Memory B cell (primary cell): Measurements from ENCODE around the gene SHISA7.

Source experiments
- ATAC-seq: fragments of 150-1000 bp; cut with Tn5 transposase; 2 replicates; pipeline ENCODE4 v1.10.0; 2021; ENCODE audit warnings: low read depth, mild to moderate bottlenecking, moderate library complexity
- DNase-seq, 2 donors: peaks; one replicate each; pipeline ENCODE4 v3.0.0; 2022; ENCODE audit warnings: low spot score in 2 of 2
- H3K27ac Mint-ChIP-seq: one replicate; pipeline ENCODE4 v1.8.0; 2022; ENCODE audit warnings: mild to moderate bottlenecking, moderate library complexity, mixed read lengths
- H3K27me3 Mint-ChIP-seq: one replicate; pipeline ENCODE4 v1.8.0; 2022; ENCODE audit warnings: mixed read lengths
- H3K36me3 Mint-ChIP-seq: one replicate; pipeline ENCODE4 v1.8.0; 2022; ENCODE audit warnings: mild to moderate bottlenecking, mixed read lengths
- H3K4me1 Mint-ChIP-seq: one replicate; pipeline ENCODE4 v1.8.0; 2022; ENCODE audit warnings: mixed read lengths
- H3K4me3 Mint-ChIP-seq: one replicate; pipeline ENCODE4 v1.8.0; 2022; ENCODE audit warnings: mild to moderate bottlenecking, moderate library complexity, mixed read lengths
- H3K9me3 Mint-ChIP-seq: one replicate; pipeline ENCODE4 v1.8.0; 2022; ENCODE audit warnings: mixed read lengths

SHISA7 gene

DNA sequence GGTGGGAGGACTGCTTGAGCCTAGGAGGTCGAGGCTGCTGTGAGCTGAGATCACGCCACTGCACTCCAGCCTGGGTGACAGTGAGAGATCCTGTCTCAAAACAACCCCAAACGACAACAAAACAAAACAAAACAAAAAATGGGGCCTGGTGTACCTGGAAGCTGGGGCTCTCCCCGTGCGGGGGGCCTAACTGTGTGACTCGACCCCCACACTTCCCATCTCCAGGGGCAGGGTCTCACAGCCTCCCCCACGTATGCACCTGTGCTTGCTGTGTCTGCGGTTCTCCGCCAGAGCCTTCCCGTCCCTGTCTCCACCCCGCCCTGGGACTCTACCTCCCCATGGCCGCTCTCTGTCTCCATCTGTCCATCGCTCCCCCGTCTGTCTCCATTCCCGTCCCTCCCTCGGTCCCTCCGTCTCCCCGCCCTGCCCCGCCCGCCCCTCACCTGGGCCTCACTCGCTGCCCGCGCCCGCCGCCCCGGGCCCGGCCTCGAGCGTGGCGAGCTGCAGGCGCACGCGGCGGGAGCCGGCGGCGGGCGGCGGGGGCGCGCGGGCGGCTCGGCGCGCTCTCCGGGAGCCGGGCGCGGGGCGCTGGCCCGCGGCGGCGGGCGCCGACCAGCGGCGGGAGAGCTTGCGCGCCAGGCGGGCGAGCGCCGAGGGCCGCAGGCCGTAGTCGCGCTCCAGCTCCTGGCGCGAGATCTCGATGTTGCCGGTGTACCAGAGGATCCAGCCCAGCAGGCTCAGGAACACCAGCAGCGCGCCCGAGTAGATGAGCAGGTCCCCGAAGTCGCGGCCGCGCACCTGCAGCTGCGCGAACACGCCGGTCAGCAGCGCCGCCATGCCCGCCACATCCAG lies 59.6 kb downstream of the SHISA7 start:
- ATAC-seq = peak; percentile 9
- Mint-ChIP-seq H3K4me1 (peaks cover 36% of the 10 kb centered on the region), H3K9me3 (no peaks in the 10 kb centered on the region), H3K27me3 (no peaks in the 10 kb centered on the region), H3K4me3 (peak overlapping the region; percentile 84), H3K36me3 (peaks cover 10% of the 10 kb centered on the region), H3K27ac (peak overlapping the region; percentile 55)
- DNase-seq = no peak

DNA sequence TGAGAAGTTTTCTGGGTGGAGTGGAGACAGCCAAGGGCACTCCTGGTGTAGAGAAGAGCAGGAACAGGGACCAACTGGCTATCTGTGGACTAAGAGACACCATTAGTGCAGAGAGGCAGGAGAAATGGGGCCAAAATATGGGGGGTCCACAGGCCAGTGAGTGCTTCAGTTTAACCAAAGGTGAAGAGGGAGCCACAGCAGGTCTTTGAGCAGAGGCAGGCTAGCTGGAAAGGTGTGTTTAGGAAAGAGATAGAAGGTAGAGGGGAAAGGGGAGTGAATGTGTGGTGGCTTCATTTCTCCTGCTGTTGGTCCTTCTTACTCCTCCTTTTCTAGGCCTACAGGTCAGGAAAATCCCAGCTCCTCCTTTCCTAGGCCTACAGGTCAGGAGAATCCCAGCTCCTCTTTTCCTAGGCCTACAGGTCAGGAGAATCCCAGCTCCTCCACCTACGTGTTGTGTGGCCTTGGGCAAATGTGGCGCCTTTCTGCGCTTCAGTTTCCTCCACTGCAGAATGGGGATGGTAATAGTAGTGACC lies 60.5 kb downstream of the SHISA7 start:
- peaks cover 10% of the 10 kb centered on the region for H3K36me3 Mint-ChIP-seq
- H3K4me3 Mint-ChIP-seq = peak overlapping the region; percentile 84
- H3K4me1 Mint-ChIP-seq = peaks cover 30% of the 10 kb centered on the region

DNA sequence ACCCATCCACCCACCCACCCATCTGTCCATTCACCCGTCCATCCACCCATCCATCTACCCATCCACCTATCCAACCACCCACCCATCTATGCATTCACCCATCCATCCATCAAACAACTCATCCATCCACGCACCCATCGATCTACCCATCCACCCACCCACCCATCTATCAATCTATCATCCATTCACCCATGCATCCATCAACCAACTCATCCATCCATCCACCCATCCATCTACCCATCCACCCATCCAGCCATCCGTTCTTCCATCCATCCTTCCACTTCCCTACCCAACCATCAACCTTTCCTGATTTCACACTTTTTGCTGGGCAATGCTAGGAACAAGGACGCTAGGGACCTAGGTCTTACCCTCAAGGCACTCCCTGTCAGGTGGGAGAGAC lies 61.1 kb downstream of the SHISA7 start:
- Mint-ChIP-seq H3K4me1 (peaks cover 27% of the 10 kb centered on the region), H3K27me3 (peaks cover 2% of the 10 kb centered on the region), H3K36me3 (peaks cover 10% of the 10 kb centered on the region), H3K27ac (no peak overlapping the region), H3K9me3 (no peaks in the 10 kb centered on the region), H3K4me3 (peak overlapping the region; percentile 84)
- ATAC-seq (no peak), DNase-seq (no peak)

More for the DNA sequence above, 60.5 kb downstream of the SHISA7 start:
- DNase-seq = no peak
- Mint-ChIP-seq H3K27me3 (peaks cover 2% of the 10 kb centered on the region), H3K9me3 (no peaks in the 10 kb centered on the region), H3K27ac (no peak overlapping the region)
- ATAC-seq = no peak

DNA sequence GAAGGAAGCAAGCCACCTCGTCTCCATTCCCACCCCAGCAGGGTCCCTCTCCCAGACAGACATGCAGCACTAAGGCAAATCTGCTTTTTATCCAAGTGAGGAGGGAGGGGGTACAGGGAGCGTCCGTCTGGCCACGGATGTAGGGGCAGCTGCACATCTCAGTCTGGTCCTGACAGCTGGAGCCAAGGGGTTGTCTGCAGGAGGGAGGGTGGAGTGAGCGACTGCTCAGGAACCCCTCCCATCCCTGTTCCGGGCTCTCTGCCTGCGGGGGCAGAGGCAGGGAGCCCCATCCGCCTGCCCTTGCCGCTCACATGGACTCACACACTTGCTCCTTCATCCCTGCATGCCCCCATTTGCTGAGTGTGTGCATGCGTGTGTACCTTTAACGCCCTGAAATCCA lies 63.9 kb downstream of the SHISA7 start:
- H3K4me1 Mint-ChIP-seq = peaks cover 13% of the 10 kb centered on the region
- no peaks in the 10 kb centered on the region for H3K9me3 Mint-ChIP-seq
- DNase-seq (no peak), ATAC-seq (no peak)
- peaks cover 11% of the 10 kb centered on the region for H3K27me3 Mint-ChIP-seq
- no peak overlapping the region for H3K4me3 Mint-ChIP-seq
- peaks cover 8% of the 10 kb centered on the region for H3K36me3 Mint-ChIP-seq
- no peak overlapping the region for H3K27ac Mint-ChIP-seq
